GM12878 (cell line): Measurements from ENCODE around the gene WDFY4. TPM values are rescaled to one million over a fixed set of nuclear protein-coding genes. Genes with fewer than 3 reads are reported as not detected.

ENCODE experiments used
- ATAC-seq: fragments of 200-7000 bp; cut with Tn5 transposase; 3 replicates; pipeline ENCODE4 v1.9.1; 2020; ENCODE audit warnings: mild to moderate bottlenecking, moderate library complexity
- BruUV-seq: library from RNA; stranded (reverse); fragments of 400-500 nt; replicated peaks from 2 replicates; lab custom pipeline; 2021; lab: Mats Ljungman, UMichigan
- CTCF ChIA-PET: fragments of 300-600 bp; sonication (Branson Sonifier 250); formaldehyde crosslinking; extraction: SDS; loops from one replicate; lab custom pipeline; 2021; ENCODE audit warnings: inconsistent platforms; lab: Yijun Ruan, JAX
- POLR2A ChIA-PET: fragments of 350-600 bp; formaldehyde crosslinking; extraction: SDS; loops from one replicate; lab custom pipeline; 2021; ENCODE audit warnings: inconsistent platforms; lab: Charles Lee
- RAD21 ChIA-PET: fragments of 300-600 bp; sonication (Branson Sonifier 250); formaldehyde crosslinking; loops from one replicate; lab custom pipeline; 2023; ENCODE audit warnings: antibody characterized with exemption; ENCODE audit not compliant: unreplicated experiment; lab: Charles Lee
- SMC1A ChIA-PET: fragments of 300-600 bp; sonication (Branson Sonifier 250); formaldehyde crosslinking; loops from one replicate; lab custom pipeline; 2023; ENCODE audit not compliant: unreplicated experiment, uncharacterized antibody; lab: Charles Lee
- DNase-seq: peaks from one replicate; pipeline ENCODE4 v3.0.0-alpha.2; 2011; ENCODE audit warnings: low read depth, low spot score
- FAIRE-seq: peaks from 3 replicates; lab custom pipeline; 2011; peaks lifted over from hg19 to GRCh38; lab: Jason Lieb, UNC
- H2AFZ ChIP-seq: 2 replicates; pipeline ENCODE4 v1.6.0; 2011; ENCODE audit warnings: low read depth, low read length, control low read depth; ENCODE audit not compliant: control insufficient read depth
- H3K27ac ChIP-seq: 2 replicates; pipeline ENCODE4 v1.5.1; 2011; ENCODE audit warnings: control low read depth; ENCODE audit not compliant: control insufficient read depth, insufficient read depth
- H3K27me3 ChIP-seq, 2 experiments: replicated peaks in 1 of 2; 2 replicates each; pipeline versions ENCODE4 v1.6.0 to v1.6.1; 2011; ENCODE audit warnings: low read length in 1 of 2; ENCODE audit not compliant: control insufficient read depth in 2 of 2, insufficient read depth in 2 of 2
- H3K36me3 ChIP-seq, 2 experiments: 2 replicates each; pipeline ENCODE4 v1.5.1; 2011; ENCODE audit warnings: low read length in 1 of 2; ENCODE audit not compliant: control insufficient read depth in 2 of 2, insufficient read depth in 2 of 2
- H3K4me1 ChIP-seq: 2 replicates; pipeline ENCODE4 v1.6.1; 2011; ENCODE audit warnings: mild to moderate bottlenecking, low read length, moderate library complexity, mixed read lengths; ENCODE audit not compliant: control insufficient read depth, insufficient read depth
- H3K4me2 ChIP-seq: 2 replicates; pipeline ENCODE4 v1.6.0; 2011; ENCODE audit warnings: control low read depth; ENCODE audit not compliant: control insufficient read depth, insufficient read depth
- H3K4me3 ChIP-seq: fragments of 200-600 bp; sonication (generic); 2 replicates; pipeline ENCODE4 v1.5.1; 2016
- H3K79me2 ChIP-seq: 2 replicates; pipeline ENCODE4 v1.6.0; 2011; ENCODE audit warnings: low read length; ENCODE audit not compliant: control insufficient read depth, insufficient read depth
- H3K9ac ChIP-seq: 2 replicates; pipeline ENCODE4 v1.8.0; 2011; ENCODE audit warnings: low read length, control low read depth, mixed read lengths; ENCODE audit not compliant: control insufficient read depth, insufficient read depth
- H3K9me3 ChIP-seq: replicated peaks from 3 replicates; pipeline ENCODE4 v1.5.1; 2011; ENCODE audit warnings: mild to moderate bottlenecking, low read length; ENCODE audit not compliant: control insufficient read depth, insufficient read depth
- H4K20me1 ChIP-seq: 2 replicates; pipeline ENCODE4 v1.6.0; 2011; ENCODE audit not compliant: control insufficient read depth, insufficient read depth
- ATF3 ChIP-seq: IDR thresholded peaks from 2 replicates; pipeline ENCODE4 v1.6.1; 2011; ENCODE audit warnings: low read depth, mild to moderate bottlenecking, low read length, moderate library complexity, borderline replicate concordance; ENCODE audit errors: extremely low read depth
- CBX5 ChIP-seq: sonication (generic); IDR thresholded peaks from 2 replicates; pipeline ENCODE4 v1.6.1; 2016; ENCODE audit warnings: low read depth, moderate library complexity, mild to moderate bottlenecking, inconsistent platforms
- E2F8 ChIP-seq: fragments of 450-650 bp; IDR thresholded peaks from 2 replicates; pipeline ENCODE4 v1.6.1; 2018; ENCODE audit warnings: mild to moderate bottlenecking, low read depth, moderate library complexity; ENCODE audit not compliant: partially characterized antibody
- EZH2 ChIP-seq: IDR thresholded peaks from 2 replicates; pipeline ENCODE4 v1.6.1; 2012; ENCODE audit warnings: low read depth, mild to moderate bottlenecking, control low read depth, inconsistent platforms, low read length, borderline replicate concordance; ENCODE audit not compliant: control insufficient read depth
- HDAC2 ChIP-seq: fragments of 200-600 bp; sonication (generic); IDR thresholded peaks from 2 replicates; pipeline ENCODE4 v1.6.1; 2017
- JUNB ChIP-seq: IDR thresholded peaks from 2 replicates; pipeline ENCODE4 v1.6.1; 2016; ENCODE audit warnings: antibody characterized with exemption, mild to moderate bottlenecking
- KLF5 ChIP-seq: fragments of 450-650 bp; IDR thresholded peaks from 2 replicates; pipeline ENCODE4 v1.6.1; 2014; ENCODE audit warnings: mild to moderate bottlenecking; ENCODE audit not compliant: partially characterized antibody
- LARP7 ChIP-seq: fragments of 450-650 bp; IDR thresholded peaks from 2 replicates; pipeline ENCODE4 v1.6.1; 2017; ENCODE audit warnings: mild to moderate bottlenecking
- MLLT1 ChIP-seq: fragments of 450-650 bp; IDR thresholded peaks from 2 replicates; pipeline ENCODE4 v1.6.1; 2016; ENCODE audit warnings: mild to moderate bottlenecking
- MTA2 ChIP-seq: fragments of 450-650 bp; IDR thresholded peaks from 2 replicates; pipeline ENCODE4 v1.6.1; 2016; ENCODE audit warnings: low read depth, mild to moderate bottlenecking, moderate library complexity
- MTA3 ChIP-seq: IDR thresholded peaks from 2 replicates; pipeline ENCODE4 v1.6.1; 2012; ENCODE audit warnings: low read length, inconsistent platforms, borderline replicate concordance
- NKRF ChIP-seq: fragments of 450-650 bp; conservative IDR thresholded peaks from 2 replicates; pipeline ENCODE4 v1.6.1; 2017; ENCODE audit warnings: mild to moderate bottlenecking, moderate library complexity
- NRF1 ChIP-seq: conservative IDR thresholded peaks from 2 replicates; pipeline ENCODE4 v1.6.1; 2011; ENCODE audit warnings: mild to moderate bottlenecking, low read depth, low read length, improper control_type of control experiment
- PAX8 ChIP-seq: fragments of 450-650 bp; IDR thresholded peaks from 2 replicates; pipeline ENCODE4 v1.6.1; 2017; ENCODE audit warnings: mild to moderate bottlenecking, moderate library complexity
- PBX3 ChIP-seq: IDR thresholded peaks from 2 replicates; pipeline ENCODE4 v1.6.1; 2011; ENCODE audit warnings: mild to moderate bottlenecking, low read depth, low read length, moderate library complexity; ENCODE audit not compliant: insufficient replicate concordance
- RCOR1 ChIP-seq: conservative IDR thresholded peaks from 2 replicates; pipeline ENCODE4 v1.6.1; 2012; ENCODE audit warnings: low read depth, low read length, improper control_type of control experiment
- WGBS: methylation state at CpG from one replicate; pipeline ENCODE4 v1.1.6; 2016; ENCODE audit warnings: low lambda C conversion rate; ENCODE audit not compliant: insufficient replicate concordance, insufficient coverage; ENCODE audit errors: missing lambda C conversion rate; 5-methylcytosine and 5-hydroxymethylcytosine counted together
- in situ Hi-C: fragments of 300-500 bp; cut with MboI; formaldehyde crosslinking; loops from 9 replicates; pipeline ENCODE4 v1.14.3; 2018; ENCODE audit warnings: mixed read lengths
- intact Hi-C: fragments of 100-400 bp; cut with micrococcal nuclease; formaldehyde crosslinking; loops from one replicate; pipeline ENCODE4 v1.14.2; 2022; ENCODE audit not compliant: unreplicated experiment
- polyA plus RNA-seq, 11 experiments: library from polyadenylated mRNA; depleted of rRNA in 4 of 11; unstranded in 6 of 11; stranded (reverse) in 5 of 11; fragments of >200 nt; fragmentation: Nextera tagmentation in 4 of 11; fragmentation: Illumina TruSeq in 1 of 11; extraction: Ambion mirVana in 4 of 11; extraction: Trizol in 1 of 11; gene quantifications; 1 replicate in 1 of 11; 2 replicates in 10 of 11; pipeline versions ENCODE4 v1.2.1 to v1.2.3, GENCODE V29; 2011 to 2016; ENCODE audit warnings: inconsistent platforms in 2 of 11, missing spikeins in 2 of 11, low read depth in 1 of 11
- total RNA-seq, 4 experiments: library from RNA; depleted of rRNA in 3 of 4; stranded (reverse); fragments of >200 nt in 3 of 4; fragmentation: Illumina TruSeq in 1 of 4; extraction: Trizol in 1 of 4; gene quantifications; 2 replicates each; pipeline versions ENCODE4 v1.2.1 to v1.2.3, GENCODE V29; 2013 to 2021

Gene WDFY4
- total and polyA plus RNA-seq, 10 of the 15 experiments (the other 5 are each of a cell fraction or from before 2014, with no cell fraction given) = 13.5 to 132 (median 47.3) TPM

- no peak for TF ChIP-seq NKRF
- TF ChIP-seq PAX8 = no peak
- no peak for TF ChIP-seq JUNB
- no peak for TF ChIP-seq MTA3
Measured at GRCh38 chr10:48813825-48814224, 129.2 kb downstream of the WDFY4 start (continued).

- no peak overlapping the region for H3K9ac ChIP-seq
- DNase-seq (no peak), FAIRE-seq (no peak), ATAC-seq (no peak)
- H3K4me2 ChIP-seq = no peak overlapping the region
- peaks cover 22 to 31% of the 10 kb centered on the region in 2 experiments; a peak in 3 of 4 replicates for H3K36me3 ChIP-seq
- no peaks in the 10 kb centered on the region for H3K4me1 ChIP-seq
- in situ Hi-C loops (no loop called here), intact Hi-C loops (no loop called here)
- POLR2A ChIA-PET = no interaction called here
- RAD21 ChIA-PET = no interaction called here
- no peak overlapping the region for H3K27ac ChIP-seq
- no peaks in the 10 kb centered on the region for H3K79me2 ChIP-seq
- no peaks in the 10 kb centered on the region for H3K27me3 ChIP-seq
- CTCF ChIA-PET = interaction anchor here (0.6 kb wide), 1 partner anchor 121 kb away, joined by 3 read pairs; no protein-coding TSS in a partner anchor
- SMC1A ChIA-PET = interaction anchor here (1.3 kb wide), 1 partner anchor 9 kb away, joined by 5 read pairs; no protein-coding TSS in a partner anchor
- 94% methylated on average over 1 of the region's 1 CpG for WGBS
- H3K4me3 ChIP-seq = no peak overlapping the region
- H3K9me3 ChIP-seq = no peaks in the 10 kb centered on the region
- H2AFZ ChIP-seq = no peak overlapping the region
- no TSS peak for BruUV-seq
- H4K20me1 ChIP-seq = no peaks in the 10 kb centered on the region
- no peak for TF ChIP-seq EZH2
- no peak for TF ChIP-seq CBX5
- TF ChIP-seq LARP7 = no peak
- no peak for TF ChIP-seq MLLT1
- no peak for TF ChIP-seq HDAC2
- TF ChIP-seq RCOR1 = no peak
- no peak for TF ChIP-seq E2F8
- TF ChIP-seq PBX3 = no peak
- TF ChIP-seq ATF3 = no peak
- TF ChIP-seq KLF5 = no peak
- no peak for TF ChIP-seq NRF1
- no peak for TF ChIP-seq MTA2
Measured at GRCh38 chr10:48814933-48815332, 130.3 kb downstream of the WDFY4 start.
